SU-DHL-6 (cell line): Measurements from ENCODE around the gene LDHAL6B.

Experiments used
- H2AFZ ChIP-seq: fragments of 200-600 bp; sonication (generic); 2 replicates; pipeline ENCODE4 v1.6.1; 2014; ENCODE audit warnings: low read depth, mild to moderate bottlenecking, moderate library complexity, mixed read lengths, antibody characterized with exemption, low read length; ENCODE audit not compliant: severe bottlenecking
- H3F3A ChIP-seq: fragments of 200-600 bp; shearing (Covaris generic); 2 replicates; pipeline ENCODE4 v1.6.0; 2016; ENCODE audit warnings: antibody characterized with exemption, mild to moderate bottlenecking; ENCODE audit not compliant: insufficient read depth
- H3K27ac ChIP-seq: fragments of 200-600 bp; sonication (generic); 2 replicates; pipeline ENCODE4 v1.5.1; 2016; ENCODE audit warnings: low read depth, mild to moderate bottlenecking, low read length, moderate library complexity, mixed read lengths
- H3K27me3 ChIP-seq: fragments of 200-600 bp; sonication (generic), shearing (Covaris generic); 2 replicates; pipeline ENCODE4 v1.6.0; 2014; ENCODE audit warnings: mild to moderate bottlenecking, low read length
- H3K36me3 ChIP-seq: fragments of 200-600 bp; sonication (generic); 2 replicates; pipeline ENCODE4 v1.6.1; 2014; ENCODE audit warnings: mild to moderate bottlenecking, low read length, mixed read lengths
- H3K4me2 ChIP-seq: fragments of 300-600, 200-600 bp; shearing (Covaris generic), sonication (generic); 2 replicates; pipeline ENCODE4 v1.6.0; 2014; ENCODE audit warnings: low read length, low read depth, mild to moderate bottlenecking; ENCODE audit not compliant: poor library complexity, severe bottlenecking
- H3K4me3 ChIP-seq: fragments of 200-600 bp; sonication (generic); 2 replicates; pipeline ENCODE4 v1.5.1; 2014; ENCODE audit warnings: antibody characterized with exemption, low read length, mild to moderate bottlenecking, mixed read lengths; ENCODE audit not compliant: insufficient read depth, poor library complexity, severe bottlenecking
- H3K79me2 ChIP-seq: fragments of 200-600 bp; sonication (generic); 2 replicates; pipeline ENCODE4 v1.6.1; 2014; ENCODE audit warnings: mild to moderate bottlenecking, low read length, moderate library complexity; ENCODE audit not compliant: insufficient read depth
- H3K9ac ChIP-seq: fragments of 200-600 bp; sonication (generic); 2 replicates; pipeline ENCODE4 v1.7.0; 2014; ENCODE audit warnings: mild to moderate bottlenecking, low read length
- H3K9me2 ChIP-seq: fragments of 200-600 bp; sonication (generic); replicated peaks from 2 replicates; pipeline ENCODE4 v1.6.1; 2014; ENCODE audit warnings: low read length; ENCODE audit not compliant: insufficient read depth
- H3K9me3 ChIP-seq: fragments of 200-600 bp; sonication (generic); 2 replicates; pipeline ENCODE4 v1.6.1; 2014; ENCODE audit warnings: low read length, mixed read lengths; ENCODE audit not compliant: insufficient read depth
- H4K20me1 ChIP-seq: fragments of 200-600 bp; sonication (generic); 2 replicates; pipeline ENCODE4 v1.6.1; 2014; ENCODE audit warnings: low read depth, mild to moderate bottlenecking, antibody characterized with exemption, low read length, moderate library complexity, mixed read lengths
- EZH2phosphoT487 ChIP-seq: fragments of 200-600 bp; sonication (generic), shearing (Covaris generic); conservative IDR thresholded peaks from 2 replicates; pipeline ENCODE4 v1.6.1; 2018; ENCODE audit warnings: mild to moderate bottlenecking, antibody characterized with exemption, low read length, moderate library complexity, mixed read lengths
- TF ChIP-seq, protein P1 (sequence below): fragments of 200-600 bp; sonication (generic); IDR thresholded peaks from one replicate; pipeline ENCODE4 v1.5.1; 2017; ENCODE audit warnings: antibody characterized with exemption, mild to moderate bottlenecking, low read length, moderate library complexity; ENCODE audit not compliant: insufficient read depth, poor library complexity, severe bottlenecking

Gene LDHAL6B

DNA sequence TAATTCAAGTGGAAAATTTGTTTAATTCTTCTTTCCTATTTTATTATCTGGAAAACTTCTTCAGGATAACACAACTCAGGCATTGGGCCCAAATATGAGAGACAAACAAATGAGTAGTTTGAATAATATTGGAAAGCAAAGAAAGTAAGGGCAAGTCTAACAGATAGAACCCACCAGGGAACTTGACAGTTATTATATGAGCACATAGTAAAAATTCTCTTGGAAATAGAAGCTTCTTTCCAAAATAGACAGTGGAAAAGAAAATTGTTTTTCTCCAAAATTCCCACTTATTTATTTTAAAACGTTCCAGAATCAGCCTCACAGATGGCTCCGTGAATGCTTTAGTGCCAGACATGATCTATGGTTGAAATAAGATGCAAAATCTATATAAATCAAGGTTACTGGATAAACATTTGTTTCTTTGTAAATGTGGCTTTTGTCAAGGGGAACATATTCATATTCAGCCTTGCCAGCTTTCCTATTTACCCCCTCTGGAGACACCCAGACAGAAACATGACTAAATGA is 23.9 kb downstream of the LDHAL6B start:
- TF ChIP-seq EZH2phosphoT487 = no peak
- TF ChIP-seq, protein P1, sequence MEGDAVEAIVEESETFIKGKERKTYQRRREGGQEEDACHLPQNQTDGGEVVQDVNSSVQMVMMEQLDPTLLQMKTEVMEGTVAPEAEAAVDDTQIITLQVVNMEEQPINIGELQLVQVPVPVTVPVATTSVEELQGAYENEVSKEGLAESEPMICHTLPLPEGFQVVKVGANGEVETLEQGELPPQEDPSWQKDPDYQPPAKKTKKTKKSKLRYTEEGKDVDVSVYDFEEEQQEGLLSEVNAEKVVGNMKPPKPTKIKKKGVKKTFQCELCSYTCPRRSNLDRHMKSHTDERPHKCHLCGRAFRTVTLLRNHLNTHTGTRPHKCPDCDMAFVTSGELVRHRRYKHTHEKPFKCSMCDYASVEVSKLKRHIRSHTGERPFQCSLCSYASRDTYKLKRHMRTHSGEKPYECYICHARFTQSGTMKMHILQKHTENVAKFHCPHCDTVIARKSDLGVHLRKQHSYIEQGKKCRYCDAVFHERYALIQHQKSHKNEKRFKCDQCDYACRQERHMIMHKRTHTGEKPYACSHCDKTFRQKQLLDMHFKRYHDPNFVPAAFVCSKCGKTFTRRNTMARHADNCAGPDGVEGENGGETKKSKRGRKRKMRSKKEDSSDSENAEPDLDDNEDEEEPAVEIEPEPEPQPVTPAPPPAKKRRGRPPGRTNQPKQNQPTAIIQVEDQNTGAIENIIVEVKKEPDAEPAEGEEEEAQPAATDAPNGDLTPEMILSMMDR = no peak
- Histone ChIP-seq H3K27ac (no peak overlapping the region), H3K9me3 (no peaks in the 10 kb centered on the region), H3K4me3 (no peak overlapping the region), H2AFZ (no peak overlapping the region), H3K79me2 (peaks cover 12% of the 10 kb centered on the region; the same call in 1 of the 2 replicates), H3K36me3 (peaks cover 63% of the 10 kb centered on the region), H4K20me1 (peaks cover 16% of the 10 kb centered on the region; the same call in 1 of the 2 replicates), H3F3A (peaks cover 26% of the 10 kb centered on the region), H3K9me2 (no peaks in the 10 kb centered on the region), H3K9ac (no peak overlapping the region), H3K27me3 (no peaks in the 10 kb centered on the region), H3K4me2 (no peak overlapping the region)

DNA sequence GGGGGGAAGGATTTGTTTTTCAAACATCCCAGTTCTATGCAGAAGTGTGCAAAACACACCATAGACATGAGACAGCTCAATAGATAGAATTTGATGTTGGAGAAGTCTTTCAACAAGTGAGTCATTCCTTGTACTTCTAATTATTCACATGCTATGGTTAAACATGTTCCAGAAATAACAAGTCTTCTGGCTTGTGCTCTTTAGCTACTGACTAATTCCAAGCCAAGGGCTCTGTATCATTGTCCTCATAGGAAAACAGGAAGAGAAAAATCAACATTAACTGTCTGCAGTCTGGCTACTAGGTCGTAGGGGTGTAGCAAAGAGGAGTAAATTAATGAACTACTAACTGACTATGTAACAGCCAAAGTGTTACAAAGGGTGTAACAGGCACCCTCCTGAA is 25.8 kb downstream of the LDHAL6B start:
- H3K9me2 ChIP-seq = no peaks in the 10 kb centered on the region

DNA sequence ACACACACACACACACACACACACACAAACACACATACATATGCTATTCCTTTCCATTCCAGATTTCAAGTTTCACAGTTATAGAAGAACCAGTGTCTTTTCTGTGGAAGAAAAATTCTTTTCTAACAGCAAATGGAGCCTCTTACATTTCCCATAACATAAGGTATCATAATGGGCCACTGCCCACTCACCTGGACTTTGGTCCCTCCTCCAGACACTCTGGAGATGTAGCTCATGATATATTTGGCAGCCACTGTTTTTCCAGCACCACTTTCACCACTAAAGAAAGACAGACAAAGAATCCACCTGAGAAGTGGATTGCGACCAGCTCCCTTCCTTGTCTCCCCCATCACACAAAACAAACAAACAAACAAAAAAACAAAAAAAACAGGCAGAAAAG is 29.8 kb downstream of the LDHAL6B start:
- H3K27ac ChIP-seq = no peak overlapping the region; the same call in 1 of the 2 replicates
- H3F3A ChIP-seq = peaks cover 43% of the 10 kb centered on the region
- H3K9me3 ChIP-seq = no peaks in the 10 kb centered on the region
- H3K4me3 ChIP-seq = no peak overlapping the region
- no peaks in the 10 kb centered on the region for H3K9me2 ChIP-seq
- H3K9ac ChIP-seq = no peak overlapping the region
- no peaks in the 10 kb centered on the region for H3K27me3 ChIP-seq
- H3K4me2 ChIP-seq = no peak overlapping the region
- H3K79me2 ChIP-seq = peaks cover 50% of the 10 kb centered on the region
- H3K36me3 ChIP-seq = peaks cover 60% of the 10 kb centered on the region
- H2AFZ ChIP-seq = no peak overlapping the region
- no peak for TF ChIP-seq EZH2phosphoT487
- TF ChIP-seq, protein P1 = no peak
- peaks cover 11% of the 10 kb centered on the region for H4K20me1 ChIP-seq

More for the DNA sequence above, 25.8 kb downstream of the LDHAL6B start:
- H3K27ac ChIP-seq = no peak overlapping the region
- H3K4me3 ChIP-seq = no peak overlapping the region
- peaks cover 40% of the 10 kb centered on the region for H3F3A ChIP-seq
- peaks cover 16% of the 10 kb centered on the region; the same call in 1 of the 2 replicates for H4K20me1 ChIP-seq
- H3K36me3 ChIP-seq = peaks cover 64% of the 10 kb centered on the region
- H3K27me3 ChIP-seq = no peaks in the 10 kb centered on the region
- H2AFZ ChIP-seq = no peak overlapping the region
- no peak for TF ChIP-seq EZH2phosphoT487
- TF ChIP-seq, protein P1 = no peak
- peaks cover 24% of the 10 kb centered on the region for H3K79me2 ChIP-seq
- no peak overlapping the region for H3K9ac ChIP-seq
- H3K9me3 ChIP-seq = no peaks in the 10 kb centered on the region
- no peak overlapping the region for H3K4me2 ChIP-seq
